ENCODE measurements around the gene NLK. TPM values are rescaled to one million over a fixed set of nuclear protein-coding genes. Genes with fewer than 3 reads are reported as not detected.

The NLK gene
- total RNA-seq, 1 donor from 2014 or later: 23.8 TPM

- peak overlapping the region; percentile 3 for H3K27ac ChIP-seq
- H3K36me3 ChIP-seq: peaks cover 4% of the 10 kb centered on the region
- no peak for TF ChIP-seq CTCF (IDR thresholded peaks at IDR 0.05)
- no peak for DNase-seq
- H3K4me3 ChIP-seq: peak overlapping the region; percentile 16
- no peaks in the 10 kb centered on the region for H3K9me3 ChIP-seq
- H3K4me1 ChIP-seq: peaks cover 8% of the 10 kb centered on the region
- intact Hi-C loops (cut with DNase I): no loop called here
- no peaks in the 10 kb centered on the region for H3K27me3 ChIP-seq (ENCODE audit: low read depth)
- ATAC-seq: peak in 1 of 2 donors; percentile 45
These were observed 75.9 kb downstream of the NLK start for GRCh38 chr17:28118362-28118761.

- DNase-seq (no peak), ATAC-seq (no peak)
- Histone ChIP-seq H3K36me3 (peaks cover 4% of the 10 kb centered on the region), H3K27ac (no peak overlapping the region), H3K9me3 (no peaks in the 10 kb centered on the region), H3K4me3 (no peak overlapping the region), H3K27me3 (ENCODE audit: low read depth) (no peaks in the 10 kb centered on the region), H3K4me1 (peaks cover 8% of the 10 kb centered on the region)
- intact Hi-C loops (cut with DNase I): no loop called here
- no peak for TF ChIP-seq CTCF (IDR thresholded peaks at IDR 0.05)
These were observed 76.6 kb downstream of the NLK start for GRCh38 chr17:28119046-28119445.

- no peak for TF ChIP-seq CTCF (IDR thresholded peaks at IDR 0.05)
- no peak for ATAC-seq
- no peak for DNase-seq
- Histone ChIP-seq H3K27ac (no peak overlapping the region), H3K4me1 (peaks cover 8% of the 10 kb centered on the region), H3K4me3 (no peak overlapping the region), H3K27me3 (ENCODE audit: low read depth) (no peaks in the 10 kb centered on the region), H3K36me3 (peaks cover 6% of the 10 kb centered on the region), H3K9me3 (no peaks in the 10 kb centered on the region)
- intact Hi-C loops (cut with DNase I): no loop called here
These were observed 77.1 kb downstream of the NLK start for GRCh38 chr17:28119560-28119959.

GRCh38 chr17:28120766-28121165 is 78.3 kb downstream of the NLK start:
- no peak for TF ChIP-seq CTCF (IDR thresholded peaks at IDR 0.05)
- Histone ChIP-seq H3K4me1 (peaks cover 8% of the 10 kb centered on the region), H3K4me3 (no peak overlapping the region), H3K27ac (no peak overlapping the region), H3K36me3 (peaks cover 7% of the 10 kb centered on the region), H3K27me3 (ENCODE audit: low read depth) (no peaks in the 10 kb centered on the region), H3K9me3 (no peaks in the 10 kb centered on the region)
- DNase-seq (no peak), ATAC-seq (no peak)
- intact Hi-C loops (cut with DNase I): no loop called here

- H3K27me3 ChIP-seq (ENCODE audit: low read depth): no peaks in the 10 kb centered on the region
- peaks cover 7% of the 10 kb centered on the region for H3K36me3 ChIP-seq
- intact Hi-C loops (cut with DNase I): no loop called here
- H3K27ac ChIP-seq: no peak overlapping the region
- no peak for DNase-seq
- no peaks in the 10 kb centered on the region for H3K4me1 ChIP-seq
- ATAC-seq: no peak
- H3K9me3 ChIP-seq: no peaks in the 10 kb centered on the region
- TF ChIP-seq CTCF (IDR thresholded peaks at IDR 0.05): no peak
- H3K4me3 ChIP-seq: no peak overlapping the region
These were observed 82.5 kb downstream of the NLK start for GRCh38 chr17:28124962-28125361.

All from lower lobe of right lung (tissue), 2 donors.